GM23248 (cell line): Measurements from ENCODE around the gene PTPRN2. TPM values are rescaled to one million over a fixed set of nuclear protein-coding genes. Genes with fewer than 3 reads are reported as not detected.

ENCODE experiments used
- DNase-seq: peaks from one replicate; pipeline ENCODE4 v3.0.0-alpha.2; 2015
- H2AFZ ChIP-seq: fragments of 200-600 bp; sonication (generic); 2 replicates; pipeline ENCODE4 v1.6.1; 2016; ENCODE audit warnings: antibody characterized with exemption
- H3F3A ChIP-seq: fragments of 200-600 bp; sonication (generic); 2 replicates; pipeline ENCODE4 v1.6.1; 2016; ENCODE audit warnings: mild to moderate bottlenecking, antibody characterized with exemption, mixed run types; ENCODE audit not compliant: insufficient read depth
- H3K27ac ChIP-seq: fragments of 200-600 bp; sonication (generic); 2 replicates; pipeline ENCODE4 v1.5.1; 2016; ENCODE audit warnings: mild to moderate bottlenecking
- H3K27me3 ChIP-seq: fragments of 200-600 bp; sonication (generic); replicated peaks from 2 replicates; pipeline ENCODE4 v1.6.1; 2016; ENCODE audit warnings: mild to moderate bottlenecking; ENCODE audit not compliant: insufficient read depth
- H3K36me3 ChIP-seq: fragments of 200-600 bp; sonication (generic); 2 replicates; pipeline ENCODE4 v1.6.1; 2016; ENCODE audit warnings: low read depth, mild to moderate bottlenecking
- H3K4me1 ChIP-seq: fragments of 200-600 bp; sonication (generic); 2 replicates; pipeline ENCODE4 v1.6.1; 2016; ENCODE audit warnings: mild to moderate bottlenecking; ENCODE audit not compliant: insufficient read depth
- H3K4me2 ChIP-seq: fragments of 200-600 bp; sonication (generic); one replicate; pipeline ENCODE4 v1.6.1; 2016; ENCODE audit warnings: mild to moderate bottlenecking; ENCODE audit not compliant: unreplicated experiment
- H3K4me3 ChIP-seq: fragments of 200-600 bp; sonication (generic); 2 replicates; pipeline ENCODE4 v1.5.1; 2016; ENCODE audit warnings: mild to moderate bottlenecking
- H3K79me2 ChIP-seq: fragments of 200-600 bp; sonication (generic); 2 replicates; pipeline ENCODE4 v1.6.1; 2016; ENCODE audit warnings: mild to moderate bottlenecking; ENCODE audit not compliant: insufficient read depth
- H3K9ac ChIP-seq: fragments of 200-600 bp; sonication (generic); 2 replicates; pipeline ENCODE4 v1.6.1; 2016; ENCODE audit warnings: mild to moderate bottlenecking
- H3K9me2 ChIP-seq: fragments of 200-600 bp; sonication (generic); 2 replicates; pipeline ENCODE4 v1.6.1; 2016; ENCODE audit warnings: mixed run types, mild to moderate bottlenecking, moderate library complexity; ENCODE audit not compliant: insufficient read depth
- H3K9me3 ChIP-seq: fragments of 200-600 bp; sonication (generic); one replicate; pipeline ENCODE4 v1.6.1; 2017; ENCODE audit warnings: low read depth
- H4K20me1 ChIP-seq: fragments of 200-600 bp; sonication (generic); 2 replicates; pipeline ENCODE4 v1.6.0; 2016; ENCODE audit not compliant: insufficient read depth
- EZH2 ChIP-seq: fragments of 200-600 bp; sonication (generic); IDR thresholded peaks from 2 replicates; pipeline ENCODE4 v1.6.1; 2018; ENCODE audit warnings: antibody characterized with exemption, mild to moderate bottlenecking; ENCODE audit not compliant: insufficient read depth, poor library complexity, severe bottlenecking
- EZH2phosphoT487 ChIP-seq: fragments of 200-600 bp; sonication (generic); IDR thresholded peaks from 2 replicates; pipeline ENCODE4 v1.6.1; 2018; ENCODE audit warnings: antibody characterized with exemption, moderate library complexity, mild to moderate bottlenecking, low read depth; ENCODE audit not compliant: insufficient read depth
- WGBS, 2 experiments: methylation state at CpG; one replicate each; pipeline ENCODE4 v1.1.6; 2015 to 2017; ENCODE audit warnings: low lambda C conversion rate in 2 of 2, low coverage in 1 of 2; ENCODE audit errors: missing lambda C conversion rate in 2 of 2; 5-methylcytosine and 5-hydroxymethylcytosine counted together
- in situ Hi-C: fragments of 300-500 bp; cut with MboI; formaldehyde crosslinking; loops from 2 replicates; pipeline ENCODE4 v1.15.0; 2020
- polyA plus RNA-seq: library from polyadenylated mRNA; unstranded; fragments of >200 nt; fragmentation: Nextera tagmentation; extraction: Ambion mirVana; gene quantifications from 2 replicates; pipeline ENCODE4 v1.2.1, GENCODE V29; 2016
- total RNA-seq: library from RNA; depleted of rRNA; stranded (reverse); fragments of >200 nt; shearing (Covaris generic); gene quantifications from 2 replicates; pipeline ENCODE4 v1.2.3, GENCODE V29; 2014

PTPRN2 gene
- total and polyA plus RNA-seq, 2 experiments from 2014 or later, result 0.13 TPM; not detected in 1

DNA sequence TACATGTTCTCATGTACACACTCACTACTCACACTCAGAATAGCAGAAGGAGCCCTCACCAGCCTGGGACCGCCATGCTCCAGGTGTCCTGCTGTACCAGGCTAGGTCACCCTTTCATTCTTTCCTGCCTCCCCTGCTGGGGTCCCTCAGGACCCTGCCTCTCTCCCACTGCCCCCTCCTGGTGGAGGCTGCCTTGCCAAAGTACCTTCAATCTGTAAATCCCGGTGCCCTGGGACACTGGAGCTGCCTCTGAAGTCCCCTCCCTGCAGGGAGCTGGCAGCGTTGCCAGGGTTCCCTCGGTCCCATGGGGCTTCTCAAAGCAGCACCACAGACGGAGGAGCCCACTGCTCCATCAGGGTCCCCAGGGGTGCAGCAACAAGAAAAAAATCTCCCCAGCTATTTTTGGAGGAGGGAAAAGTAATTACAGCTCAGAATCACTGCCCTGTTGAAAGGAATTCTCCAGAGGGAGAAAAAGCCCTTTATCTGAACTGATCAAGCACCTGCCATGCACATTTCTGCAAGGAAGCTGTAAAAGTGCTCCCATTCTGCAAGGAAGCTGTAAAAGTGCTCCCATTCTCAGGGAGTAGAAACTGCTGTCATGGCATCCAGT is 259.9 kb downstream of the PTPRN2 start:
- Histone ChIP-seq H3K9ac (no peak overlapping the region), H3K4me2 (no peak overlapping the region), H3K27me3 (no peaks in the 10 kb centered on the region), H3K4me1 (no peaks in the 10 kb centered on the region), H3K4me3 (no peak overlapping the region), H3K36me3 (no peaks in the 10 kb centered on the region), H4K20me1 (no peaks in the 10 kb centered on the region), H3K27ac (no peak overlapping the region), H3K9me2 (no peaks in the 10 kb centered on the region), H3K9me3 (no peaks in the 10 kb centered on the region), H3K79me2 (no peaks in the 10 kb centered on the region), H3F3A (no peaks in the 10 kb centered on the region), H2AFZ (no peak overlapping the region)
- in situ Hi-C loops, result no loop called here
- no peak for DNase-seq
- WGBS, 2 experiments, result 0 to 4% methylated on average over 5 of the region's 5 CpGs
- TF ChIP-seq EZH2 (no peak), EZH2phosphoT487 (no peak)

DNA sequence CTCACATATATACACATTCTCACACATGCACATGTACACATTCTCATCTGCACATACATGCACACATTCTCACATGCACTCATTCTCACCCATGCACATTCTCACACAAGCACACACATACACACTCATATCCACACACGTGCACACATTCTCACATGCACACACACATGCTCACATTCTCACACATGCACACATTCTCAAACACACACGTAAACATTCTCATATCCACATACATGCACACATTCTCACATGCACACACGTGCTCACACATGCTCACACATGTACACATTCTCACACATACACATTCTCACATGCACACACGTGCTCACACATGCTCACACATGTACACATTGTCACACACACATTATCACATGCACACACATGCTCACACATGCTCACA is 260.6 kb downstream of the PTPRN2 start:
- Histone ChIP-seq H4K20me1 (no peaks in the 10 kb centered on the region), H3K27me3 (no peaks in the 10 kb centered on the region), H3K4me2 (no peak overlapping the region), H3K79me2 (no peaks in the 10 kb centered on the region), H3K4me3 (no peak overlapping the region), H2AFZ (no peak overlapping the region), H3K9ac (no peak overlapping the region), H3K4me1 (no peaks in the 10 kb centered on the region), H3K9me3 (no peaks in the 10 kb centered on the region), H3F3A (no peaks in the 10 kb centered on the region), H3K27ac (no peak overlapping the region), H3K9me2 (no peaks in the 10 kb centered on the region), H3K36me3 (no peaks in the 10 kb centered on the region)
- TF ChIP-seq EZH2 (no peak), EZH2phosphoT487 (no peak)
- 15% methylated on average over 4 of the region's 4 CpGs for WGBS, 2 experiments
- in situ Hi-C loops, result no loop called here
- DNase-seq, result no peak

DNA sequence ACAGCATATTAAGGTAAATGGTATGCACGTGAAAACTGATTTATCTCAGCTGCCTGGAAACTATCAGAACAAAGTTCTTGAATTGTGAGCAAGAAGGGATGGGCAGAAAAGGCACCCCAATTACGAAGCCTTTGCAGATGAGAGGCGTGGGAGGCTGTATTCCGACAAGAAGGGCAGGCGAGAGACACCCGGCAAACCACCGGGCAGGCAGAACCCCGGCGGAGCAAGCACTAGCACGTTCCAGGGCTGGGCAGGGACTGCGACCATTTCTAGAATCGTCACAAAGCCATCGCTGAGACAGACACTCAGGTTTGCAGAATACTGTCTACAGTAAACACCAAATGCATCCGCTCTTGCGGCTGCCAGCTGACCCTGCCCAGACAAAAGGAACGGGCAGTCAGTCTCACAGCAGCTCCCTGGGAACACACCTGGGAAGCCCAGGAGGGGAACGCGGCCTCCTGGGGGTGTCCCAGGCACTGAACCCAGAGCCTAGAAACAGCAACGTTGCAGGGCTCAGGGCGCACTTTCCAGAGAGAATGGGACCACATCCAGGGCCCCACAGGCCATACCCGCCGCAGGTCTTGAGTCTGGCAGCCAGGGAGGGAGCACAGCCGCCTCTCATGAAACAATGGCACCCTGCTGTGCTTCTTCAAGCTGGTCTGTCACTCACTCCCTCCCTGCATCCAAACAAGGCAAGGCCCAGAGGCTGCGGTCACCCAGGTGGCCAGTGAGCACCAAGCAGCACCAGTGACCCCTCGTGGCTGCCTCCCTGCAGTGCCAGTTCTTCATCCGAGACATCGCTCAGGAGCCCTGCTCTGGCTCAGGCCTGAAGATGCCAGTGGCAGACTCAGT is 261.9 kb downstream of the PTPRN2 start:
- H3K9me3 ChIP-seq, result no peaks in the 10 kb centered on the region
- no peaks in the 10 kb centered on the region for H3K9me2 ChIP-seq
- DNase-seq, result no peak
- in situ Hi-C loops, result no loop called here
- no peaks in the 10 kb centered on the region for H3K4me1 ChIP-seq
- no peak overlapping the region for H3K9ac ChIP-seq
- no peak for TF ChIP-seq EZH2
- no peak for TF ChIP-seq EZH2phosphoT487
- H3K4me2 ChIP-seq, result no peak overlapping the region
- H4K20me1 ChIP-seq, result no peaks in the 10 kb centered on the region
- H3K4me3 ChIP-seq, result no peak overlapping the region
- no peaks in the 10 kb centered on the region for H3F3A ChIP-seq
- H2AFZ ChIP-seq, result no peak overlapping the region
- 14 to 17% methylated on average over 27 of the region's 27 CpGs for WGBS, 2 experiments
- H3K27me3 ChIP-seq, result no peaks in the 10 kb centered on the region
- H3K36me3 ChIP-seq, result no peaks in the 10 kb centered on the region
- no peak overlapping the region for H3K27ac ChIP-seq
- H3K79me2 ChIP-seq, result no peaks in the 10 kb centered on the region

DNA sequence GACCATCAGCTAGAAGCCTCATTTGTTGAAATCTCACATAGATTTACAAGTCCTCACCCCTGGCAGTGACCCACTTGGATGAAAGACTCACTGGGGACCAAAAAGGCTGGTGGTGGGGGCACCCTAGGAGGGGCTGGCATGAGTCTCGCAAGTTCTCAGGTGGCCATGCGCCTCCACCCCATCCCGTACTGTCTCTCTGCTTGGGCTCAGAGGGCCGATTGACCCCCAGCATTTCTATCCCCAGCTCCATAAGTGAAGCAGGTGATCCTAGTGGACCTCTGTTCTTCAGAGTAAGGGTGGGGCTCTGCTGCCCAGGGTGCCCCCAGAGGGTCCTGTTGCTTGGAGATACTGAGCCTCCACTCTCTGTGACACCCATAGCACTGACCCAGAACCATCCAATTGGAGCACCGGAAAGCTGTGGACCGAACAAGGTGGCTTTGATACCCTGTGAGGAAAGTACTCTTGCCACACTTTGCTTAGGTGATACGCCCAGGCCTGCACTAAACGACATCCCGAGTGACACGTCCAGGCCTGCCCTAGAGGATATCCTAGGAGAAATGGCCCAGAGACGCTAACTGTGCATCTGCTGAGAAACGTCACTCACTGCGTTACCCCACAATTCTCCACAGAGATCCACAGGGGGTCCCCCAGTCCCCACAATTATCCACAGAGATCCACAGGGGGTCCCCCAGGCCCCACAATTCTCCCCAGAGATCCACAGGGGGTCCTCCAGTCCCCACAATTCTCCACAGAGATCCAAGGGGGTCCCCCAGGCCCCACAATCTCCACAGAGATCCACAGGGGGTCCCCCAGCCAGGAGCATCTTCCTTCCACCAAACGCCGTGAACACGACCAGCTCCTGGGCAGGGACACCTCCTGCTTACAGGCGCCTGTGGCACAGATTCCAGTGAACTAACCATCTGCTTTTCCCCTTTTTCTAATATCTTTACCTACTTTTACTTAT is 262.9 kb downstream of the PTPRN2 start:
- Histone ChIP-seq H3K9ac (no peak overlapping the region), H3K4me2 (no peak overlapping the region), H3F3A (no peaks in the 10 kb centered on the region), H3K27me3 (no peaks in the 10 kb centered on the region), H3K9me3 (no peaks in the 10 kb centered on the region), H2AFZ (no peak overlapping the region), H3K9me2 (no peaks in the 10 kb centered on the region), H3K4me3 (no peak overlapping the region), H3K36me3 (no peaks in the 10 kb centered on the region), H3K4me1 (no peaks in the 10 kb centered on the region), H3K27ac (no peak overlapping the region), H4K20me1 (no peaks in the 10 kb centered on the region), H3K79me2 (no peaks in the 10 kb centered on the region)
- in situ Hi-C loops, result no loop called here
- TF ChIP-seq EZH2phosphoT487, result no peak
- TF ChIP-seq EZH2, result no peak
- DNase-seq, result no peak
- 40 to 48% methylated on average over 17 of the region's 17 CpGs for WGBS, 2 experiments
